ENCODE data around the gene ASCL5.

Gene ASCL5

GRCh38 chr1:201134405-201134804 lies 7.4 kb upstream of the ASCL5 start:
- DNase-seq, result no peak

DNA sequence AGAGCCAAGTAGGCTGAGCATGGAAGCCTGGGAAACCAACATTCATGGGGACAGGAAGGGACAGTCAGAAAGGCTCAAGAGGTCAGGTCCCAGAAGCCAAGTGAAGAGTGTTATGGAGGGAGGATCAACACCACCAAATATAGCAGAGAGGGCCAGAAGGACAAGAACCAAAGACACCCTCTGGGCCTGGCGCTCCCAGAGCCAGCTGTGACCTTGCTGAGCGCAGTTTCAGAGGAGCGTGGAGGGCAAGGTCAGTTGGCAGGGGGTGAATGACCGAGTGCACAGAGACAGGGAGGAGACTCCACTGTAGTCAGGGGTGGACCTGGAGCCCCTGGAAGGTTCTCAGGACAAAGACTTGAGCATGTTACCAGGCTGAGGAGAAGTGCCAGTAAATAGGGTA lies 4.4 kb upstream of the ASCL5 start:
- DNase-seq, result no peak

DNA sequence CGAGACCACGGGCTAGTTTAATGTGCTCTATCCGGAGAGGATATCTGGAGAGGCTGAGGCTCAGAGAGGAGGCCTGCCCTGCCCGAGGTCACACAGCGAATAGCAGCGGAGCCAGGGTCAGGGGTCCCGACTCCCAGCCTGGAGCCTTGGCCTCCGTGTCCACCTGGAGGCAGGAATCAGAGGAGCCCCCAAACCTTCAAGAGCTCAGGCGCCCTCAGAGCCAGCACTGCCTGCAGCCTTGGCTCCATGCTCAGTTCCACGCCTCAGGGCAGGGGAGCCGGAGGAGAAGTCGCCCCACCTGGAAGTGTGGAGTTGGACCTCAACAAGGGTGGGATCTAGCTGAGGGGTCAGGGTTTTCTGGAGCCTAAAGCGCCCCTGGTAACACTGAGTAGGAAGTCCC lies 2.0 kb upstream of the ASCL5 start:
- DNase-seq, result no peak

- no peak for DNase-seq
These were observed 1.5 kb upstream of the ASCL5 start for GRCh38 chr1:201128476-201128875.

DNA sequence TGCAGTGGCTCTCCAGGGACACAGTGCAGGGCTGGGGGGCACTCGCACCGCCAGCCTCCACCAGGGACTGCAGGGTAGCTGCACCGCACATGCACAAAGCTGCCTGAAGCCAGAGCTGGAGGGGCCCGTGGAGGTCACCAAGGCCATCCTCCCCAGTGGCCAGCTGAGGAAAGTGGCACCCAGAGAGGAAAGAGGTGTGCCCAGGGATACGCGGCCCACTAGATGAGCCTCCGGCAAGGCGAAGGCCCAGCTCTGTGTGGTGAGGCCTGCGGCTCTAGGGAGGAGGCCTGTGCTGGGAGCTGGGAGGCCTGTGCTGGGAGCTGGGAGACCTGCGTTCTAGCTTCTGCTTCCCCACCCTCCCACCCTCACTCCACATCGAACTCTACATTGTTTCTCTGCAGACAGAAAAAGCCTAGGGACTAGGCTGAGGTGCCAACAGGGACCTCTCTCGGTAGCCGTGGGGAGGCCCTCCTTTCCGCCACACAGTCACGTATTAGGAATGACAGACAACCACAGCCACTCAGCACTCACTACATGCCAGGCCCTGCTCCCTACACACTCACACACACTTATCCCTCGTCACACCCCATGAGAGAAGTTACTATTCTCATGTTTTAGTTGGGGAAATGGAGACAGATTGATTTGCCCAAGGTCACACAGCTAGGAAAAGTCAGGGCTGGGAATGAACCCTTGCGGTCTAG lies 921 bp upstream of the ASCL5 start:
- peak; percentile 11 for DNase-seq

- no peak for DNase-seq
These were observed 537 bp downstream of the ASCL5 start for GRCh38 chr1:201126463-201126831.

- peak; percentile 66 for DNase-seq
These were observed 1.2 kb downstream of the ASCL5 start for GRCh38 chr1:201125800-201126199.

GRCh38 chr1:201125019-201125418 lies 2.0 kb downstream of the ASCL5 start:
- DNase-seq, result peak; percentile 43

GRCh38 chr1:201123866-201124265 lies 3.1 kb downstream of the ASCL5 start:
- no peak for DNase-seq

- DNase-seq, result no peak
These were observed 4.5 kb downstream of the ASCL5 start for GRCh38 chr1:201122321-201122957.

DNA sequence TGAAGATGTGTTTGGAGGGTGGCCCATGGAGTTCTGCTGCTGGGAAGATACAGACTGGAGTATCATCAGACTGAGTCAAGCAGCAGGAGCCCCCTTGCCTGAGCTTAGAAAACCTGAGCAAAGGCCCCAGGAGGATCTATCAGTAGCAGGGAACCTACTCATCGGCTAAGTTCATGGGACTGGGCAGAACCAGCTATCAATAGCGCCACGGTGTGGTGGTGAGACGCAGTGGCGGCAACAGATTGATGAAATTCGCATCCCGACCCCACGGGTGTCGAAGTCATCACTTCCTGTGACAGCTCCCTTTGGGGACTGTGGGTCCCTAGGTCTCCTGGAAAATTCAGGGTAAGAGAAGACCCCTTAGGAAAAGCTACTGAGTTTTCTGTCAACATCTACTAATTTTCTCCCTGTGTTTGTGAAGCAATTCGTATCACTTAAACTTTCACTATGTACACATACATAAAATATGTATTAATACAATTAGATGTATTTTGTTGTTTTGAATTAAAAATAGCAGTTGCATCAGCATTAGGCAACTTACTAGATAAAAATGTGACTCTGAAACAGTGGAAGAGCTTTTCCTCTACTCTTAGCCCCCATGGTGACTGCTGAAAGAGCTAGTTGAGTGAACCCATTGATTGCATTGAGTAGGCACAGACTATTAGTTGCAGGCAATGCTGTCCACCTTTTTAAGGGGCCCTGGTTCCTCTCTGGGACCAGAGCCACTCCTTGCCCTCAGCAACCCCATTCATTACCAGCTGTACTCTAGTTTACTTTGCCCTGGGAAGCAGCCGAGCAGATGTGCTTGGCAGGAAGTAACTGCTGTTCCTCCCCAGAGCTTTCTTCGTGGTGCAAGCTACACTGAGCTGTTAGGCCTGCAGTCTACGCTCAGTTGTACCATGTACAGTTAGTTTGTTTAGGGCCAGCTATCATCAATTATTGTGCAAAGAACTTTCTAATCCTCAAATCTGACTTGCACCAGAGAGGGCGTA lies 7.5 kb downstream of the ASCL5 start:
- DNase-seq, result no peak

GRCh38 chr1:201116091-201116490 lies 10.9 kb downstream of the ASCL5 start:
- no peak for DNase-seq

- no peak for DNase-seq
These were observed 11.5 kb downstream of the ASCL5 start for GRCh38 chr1:201115390-201115937.

GRCh38 chr1:201114245-201115131 lies 12.5 kb downstream of the ASCL5 start:
- peak; percentile 94 for DNase-seq

GRCh38 chr1:201113451-201114244 lies 13.3 kb downstream of the ASCL5 start:
- no peak for DNase-seq

- no peak for DNase-seq
These were observed 14.1 kb downstream of the ASCL5 start for GRCh38 chr1:201112926-201113325.

DNA sequence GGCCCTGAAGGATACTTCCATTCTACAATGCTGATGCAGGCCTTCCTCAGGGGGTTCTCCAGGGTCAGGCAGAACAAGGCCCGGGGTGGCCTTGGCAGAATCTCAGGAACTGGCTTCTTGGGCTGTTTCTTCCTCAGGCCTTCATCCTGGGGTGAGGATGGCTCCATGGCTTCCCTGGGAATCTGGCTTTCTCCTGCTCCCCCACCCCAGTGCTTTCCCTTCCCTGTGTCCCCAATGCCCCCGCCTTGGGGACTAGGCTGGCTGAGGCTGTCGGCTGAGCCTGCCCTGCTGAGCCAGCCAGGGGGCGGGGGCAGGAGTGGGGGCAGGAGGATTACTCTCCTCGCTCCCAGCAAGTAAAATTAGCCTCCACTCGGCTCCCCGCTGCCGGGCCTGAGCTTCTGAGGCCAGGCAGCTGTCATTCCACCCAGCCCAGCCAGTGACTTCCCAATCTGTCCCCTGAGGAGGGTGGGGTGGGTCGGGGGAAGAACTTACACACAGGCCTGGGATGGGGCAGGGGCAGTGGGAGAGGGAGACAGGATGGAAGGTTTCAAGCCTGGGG lies 14.7 kb downstream of the ASCL5 start, which contains the start of gene CACNA1S:
CACNA1S (minus strand) TSS at position 254 of the 559 bp plus-strand sequence; CDS start at position 167, 87 bp downstream.
- no peak for DNase-seq

- no peak for DNase-seq
These were observed 15.3 kb downstream of the ASCL5 start for GRCh38 chr1:201111672-201112071.

DNA sequence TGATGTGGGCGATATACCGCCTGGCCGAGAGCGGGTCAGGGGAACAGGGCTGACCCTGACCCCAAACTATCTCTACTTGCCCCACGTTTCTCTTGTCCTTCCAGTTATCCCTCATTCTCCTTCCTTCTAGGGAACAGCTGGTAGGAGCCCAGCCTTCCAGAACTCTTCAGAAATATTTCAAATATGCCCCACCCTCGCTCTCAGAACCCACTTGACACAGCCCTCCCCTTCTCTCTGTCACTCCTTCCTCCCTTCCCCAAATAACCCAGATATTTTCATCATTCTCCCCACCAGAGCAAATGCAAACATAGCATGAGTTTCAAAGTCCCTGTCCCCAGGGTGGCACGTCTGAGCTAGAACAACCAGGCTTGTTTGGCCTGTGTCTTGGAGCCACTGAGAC lies 15.8 kb downstream of the ASCL5 start:
- DNase-seq, result no peak

GRCh38 chr1:201110616-201111015 lies 16.4 kb downstream of the ASCL5 start:
- DNase-seq, result no peak

GRCh38 chr1:201110138-201110537 lies 16.8 kb downstream of the ASCL5 start:
- DNase-seq, result no peak
